Measurements from ENCODE around the gene SORBS1. TPM values are rescaled to one million over a fixed set of nuclear protein-coding genes. Genes with fewer than 3 reads are reported as not detected.
A peak's percentile ranks its signal among the peaks of the same experiment; 100 is the strongest.
"Not testable (repeated sequence)": the region's sequence is repeated elsewhere in the genome, so short reads cannot be mapped to it uniquely, and the experiment has no call there.

SORBS1 gene
- total and polyA plus RNA-seq, 9 of the 15 experiments (the other 6 are each of a cell fraction or from before 2014, with no cell fraction given) = 2.0 to 13.3 (median 6.5) TPM

- TF ChIP-seq ZBED1 (IDR thresholded peaks at IDR 0.05) = no peak
- TF ChIP-seq TAL1 (IDR thresholded peaks at IDR 0.05) = no peak
- TF ChIP-seq ZNF24 (IDR thresholded peaks at IDR 0.05) = no peak
- TF ChIP-seq ZNF280A (IDR thresholded peaks at IDR 0.05; ENCODE audit: low read depth, partially characterized antibody) = no peak
Observed at GRCh38 chr10:95350830-95351228, 210.3 kb downstream of the SORBS1 start (continued).

GRCh38 chr10:95350219-95350829, 210.8 kb downstream of the SORBS1 start:
- Histone ChIP-seq H2AFZ (ENCODE audit: low read depth, low read length) (no peak overlapping the region), H4K20me1 (replicated peaks; ENCODE audit: control insufficient read depth, insufficient read depth, low read length) (no peaks in the 10 kb centered on the region), H3K9me1 (ENCODE audit: control insufficient read depth, insufficient read depth, low read length) (no peaks in the 10 kb centered on the region), H3K9ac (ENCODE audit: insufficient read depth in 1 of 2, low read depth in 2 of 2, low read length in 2 of 2) (no peak overlapping the region), H3K9me3 (replicated peaks; ENCODE audit: control insufficient read depth, insufficient read depth, low read depth, low read length) (no peaks in the 10 kb centered on the region), H3K36me3 (ENCODE audit: control insufficient read depth, insufficient read depth, low read length) (no peaks in the 10 kb centered on the region), H3K4me2 (ENCODE audit: insufficient read depth, low read length) (no peak overlapping the region), H3K27me3 (ENCODE audit: control insufficient read depth in 2 of 2, insufficient read depth in 2 of 2, low read length in 2 of 2) (no peaks in the 10 kb centered on the region), H3K27ac (ENCODE audit: extremely low read depth, low read depth, low read length) (no peak overlapping the region), H3K4me3 (no peak overlapping the region), H3K79me2 (ENCODE audit: control insufficient read depth, insufficient read depth, low read length) (no peaks in the 10 kb centered on the region), H3K4me1 (replicated peaks in 1 of 2; ENCODE audit: control insufficient read depth in 2 of 2, insufficient read depth in 2 of 2, low read length in 2 of 2) (no peaks in the 10 kb centered on the region; a peak in 1 of 5 replicates)
- no peak for FAIRE-seq
- DNase-seq (ENCODE audit: extremely low read depth in 1 of 4, low spot score in 3 of 4) = no peak
- POLR2A ChIA-PET = interaction anchor here (0.9 kb wide), 1 partner anchor 8 kb away, joined by 4 read pairs; no protein-coding TSS in a partner anchor
- TF ChIP-seq CEBPB (tag; IDR thresholded peaks at IDR 0.05) = peak; percentile 71
- no peak for TF ChIP-seq USF1 (CRISPR knock-in tag; IDR thresholded peaks at IDR 0.05)
- no peak for TF ChIP-seq KAT7 (CRISPR knock-in tag; IDR thresholded peaks at IDR 0.05; ENCODE audit: borderline replicate concordance)
- no peak for ATAC-seq
- in situ Hi-C loops (cut with MboI) = no loop called here
- no TSS peak for BruUV-seq (replicated peaks)
- intact Hi-C loops (cut with micrococcal nuclease) = no loop called here
- 68% methylated on average over 6 of the region's 6 CpGs for WGBS (ENCODE audit: insufficient coverage, low coverage, missing lambda C conversion rate)
- CTCF ChIA-PET (ENCODE audit: low intra/inter-chr PET ratio) = no interaction called here

GRCh38 chr10:95347402-95347766, 213.8 kb downstream of the SORBS1 start:
- H3K79me2 ChIP-seq (ENCODE audit: control insufficient read depth, insufficient read depth, low read length); ATAC-seq; intact Hi-C loops (cut with micrococcal nuclease); H3K27me3 ChIP-seq (ENCODE audit: control insufficient read depth in 2 of 2, insufficient read depth in 2 of 2, low read length in 2 of 2); CTCF ChIA-PET (ENCODE audit: low intra/inter-chr PET ratio); H3K36me3 ChIP-seq (ENCODE audit: control insufficient read depth, insufficient read depth, low read length); in situ Hi-C loops (cut with MboI); H3K9me3 ChIP-seq (replicated peaks; ENCODE audit: control insufficient read depth, insufficient read depth, low read depth, low read length); DNase-seq (ENCODE audit: extremely low read depth in 1 of 4, low spot score in 3 of 4); H3K9me1 ChIP-seq (ENCODE audit: control insufficient read depth, insufficient read depth, low read length); BruUV-seq (replicated peaks); H4K20me1 ChIP-seq (replicated peaks; ENCODE audit: control insufficient read depth, insufficient read depth, low read length); H3K4me2 ChIP-seq (ENCODE audit: insufficient read depth, low read length); H3K4me1 ChIP-seq (replicated peaks in 1 of 2; ENCODE audit: control insufficient read depth in 2 of 2, insufficient read depth in 2 of 2, low read length in 2 of 2); H3K27ac ChIP-seq (ENCODE audit: extremely low read depth, low read depth, low read length); FAIRE-seq; H2AFZ ChIP-seq (ENCODE audit: low read depth, low read length); H3K9ac ChIP-seq (ENCODE audit: insufficient read depth in 1 of 2, low read depth in 2 of 2, low read length in 2 of 2); H3K4me3 ChIP-seq: not testable (repeated sequence)
- POLR2A ChIA-PET = interaction anchor here (0.6 kb wide), 1 partner anchor 76 kb away, joined by 5 read pairs; no protein-coding TSS in a partner anchor
- 89% methylated on average over 1 of the region's 7 CpGs for WGBS (ENCODE audit: insufficient coverage, low coverage, missing lambda C conversion rate)
